ENCODE results near the gene DDX21.
"Not testable (repeated sequence)": the region's sequence is repeated elsewhere in the genome, so short reads cannot be mapped to it uniquely, and the experiment has no call there.

Gene DDX21

GRCh38 chr10:68955832-68956532 lies at the start of gene DDX21:
DDX21 (plus strand) TSS chr10:68956170; CDS start chr10:68956226, 56 bp downstream.
- DNase-seq (ENCODE audit: low read depth in 2 of 2) = peak; percentile 78 to 87

- DNase-seq (ENCODE audit: low read depth in 2 of 2) = no peak
These were observed 31.4 kb upstream of the DDX21 start for GRCh38 chr10:68924593-68924992.

- DNase-seq (ENCODE audit: low read depth in 2 of 2) = no peak
These were observed 30.5 kb upstream of the DDX21 start for GRCh38 chr10:68925489-68925888.

GRCh38 chr10:68929157-68929556 lies 26.8 kb upstream of the DDX21 start:
- DNase-seq (ENCODE audit: low read depth in 2 of 2) = not testable (repeated sequence)

GRCh38 chr10:68929888-68930287 lies 26.1 kb upstream of the DDX21 start:
- DNase-seq (ENCODE audit: low read depth in 2 of 2) = not testable (repeated sequence)

- not testable (repeated sequence) for DNase-seq (ENCODE audit: low read depth in 2 of 2)
These were observed 23.1 kb upstream of the DDX21 start for GRCh38 chr10:68932860-68933259.

- DNase-seq (ENCODE audit: low read depth in 2 of 2) = no peak
These were observed 21.0 kb upstream of the DDX21 start for GRCh38 chr10:68934994-68935393.

- no peak for DNase-seq (ENCODE audit: low read depth in 2 of 2)
These were observed 17.9 kb upstream of the DDX21 start for GRCh38 chr10:68938117-68938516.

- no peak for DNase-seq (ENCODE audit: low read depth in 2 of 2)
These were observed 17.1 kb upstream of the DDX21 start for GRCh38 chr10:68938884-68939283.

- not testable (repeated sequence) for DNase-seq (ENCODE audit: low read depth in 2 of 2)
These were observed 15.1 kb upstream of the DDX21 start for GRCh38 chr10:68940917-68941316.

GRCh38 chr10:68950598-68950997 lies 5.4 kb upstream of the DDX21 start:
- DNase-seq (ENCODE audit: low read depth in 2 of 2) = no peak

- DNase-seq (ENCODE audit: low read depth in 2 of 2) = no peak
These were observed 1.1 kb upstream of the DDX21 start for GRCh38 chr10:68954904-68955303.

GRCh38 chr10:68955355-68955831 lies 577 bp upstream of the DDX21 start:
- DNase-seq (ENCODE audit: low read depth in 2 of 2) = peak in 1 of 2 donors; percentile 11

- no peak for DNase-seq (ENCODE audit: low read depth in 2 of 2)
These were observed 1.3 kb downstream of the DDX21 start for GRCh38 chr10:68957284-68957615.

- no peak for DNase-seq (ENCODE audit: low read depth in 2 of 2)
These were observed 1.7 kb downstream of the DDX21 start for GRCh38 chr10:68957654-68958053.

GRCh38 chr10:68959695-68960527 lies 3.9 kb downstream of the DDX21 start:
- DNase-seq (ENCODE audit: low read depth in 2 of 2) = no peak

- no peak for DNase-seq (ENCODE audit: low read depth in 2 of 2)
These were observed 7.2 kb downstream of the DDX21 start for GRCh38 chr10:68963151-68963550.

- no peak for DNase-seq (ENCODE audit: low read depth in 2 of 2)
These were observed 18.0 kb downstream of the DDX21 start for GRCh38 chr10:68973975-68974374.

GRCh38 chr10:68975936-68976473 lies 20.0 kb downstream of the DDX21 start:
- DNase-seq (ENCODE audit: low read depth in 2 of 2) = not testable (repeated sequence)

- DNase-seq (ENCODE audit: low read depth in 2 of 2) = not testable (repeated sequence)
These were observed 23.8 kb downstream of the DDX21 start for GRCh38 chr10:68979738-68980137.

- no peak for DNase-seq (ENCODE audit: low read depth in 2 of 2)
These were observed 25.1 kb downstream of the DDX21 start for GRCh38 chr10:68981074-68981473.

- DNase-seq (ENCODE audit: low read depth in 2 of 2) = no peak
These were observed 26.4 kb downstream of the DDX21 start for GRCh38 chr10:68982389-68982788.

- no peak for DNase-seq (ENCODE audit: low read depth in 2 of 2)
These were observed 31.6 kb downstream of the DDX21 start for GRCh38 chr10:68987611-68988010.

All from stimulated activated CD4-positive, alpha-beta T cell treated with anti-CD3 and anti-CD28 coated beads, Interleukin-4, amount 100 ng/mL, for 48 hours (primary cell).